NB4 (cell line): ENCODE data around the gene PEPD.

Experiments used
- POLR2A ChIP-seq: IDR thresholded peaks from 2 replicates; pipeline ENCODE4 v1.6.1; 2011; ENCODE audit warnings: mild to moderate bottlenecking; ENCODE audit not compliant: insufficient read length; ENCODE audit errors: extremely low read depth
- TF ChIP-seq, protein P1 (sequence below): IDR thresholded peaks from one replicate; pipeline ENCODE4 v1.5.1; 2012; ENCODE audit warnings: low read depth, low read length
- TF ChIP-seq, protein P2 (sequence below): IDR thresholded peaks from 2 replicates; pipeline ENCODE4 v1.6.1; 2011; ENCODE audit warnings: low read depth, low read length

DNA sequence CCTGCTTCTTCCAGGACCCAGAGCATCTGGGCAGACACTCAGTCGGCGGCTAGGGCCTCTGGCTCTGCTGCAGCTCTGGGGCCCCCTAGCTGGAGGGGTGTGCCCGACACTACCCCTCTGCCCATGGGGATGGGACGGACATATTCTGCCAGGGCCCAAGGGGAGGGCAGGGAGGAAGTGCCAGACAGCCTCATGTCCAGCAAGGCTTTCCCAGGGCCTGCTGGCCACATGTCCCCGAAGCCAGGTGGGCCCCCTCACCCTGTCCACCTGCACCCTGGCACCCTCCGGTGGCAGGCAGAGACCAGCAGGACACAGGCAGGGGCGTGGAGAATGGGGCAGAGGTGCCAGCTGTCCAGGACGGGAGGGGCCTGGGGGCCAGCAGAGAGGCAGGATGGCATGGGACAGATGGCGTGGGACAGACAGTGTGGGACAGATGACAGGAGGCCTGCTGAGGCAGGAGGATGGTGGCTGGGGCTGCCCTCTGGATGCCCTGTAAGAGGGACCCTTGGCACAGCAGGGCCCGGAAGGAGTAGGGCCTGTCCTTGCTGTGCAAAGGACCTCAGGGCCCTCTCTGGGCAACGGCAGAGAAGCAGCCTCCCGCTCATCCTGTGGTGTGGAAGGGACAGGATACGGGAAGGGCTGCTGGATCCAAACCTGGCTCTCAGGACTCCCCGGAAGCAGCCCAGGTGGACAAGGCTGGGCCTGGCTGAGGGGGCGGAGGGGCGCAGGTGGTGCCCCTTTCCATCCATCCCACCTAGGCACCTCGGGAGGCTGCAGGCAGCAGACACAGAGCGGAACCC lies 119.0 kb downstream of the PEPD start:
- TF ChIP-seq, protein P1, sequence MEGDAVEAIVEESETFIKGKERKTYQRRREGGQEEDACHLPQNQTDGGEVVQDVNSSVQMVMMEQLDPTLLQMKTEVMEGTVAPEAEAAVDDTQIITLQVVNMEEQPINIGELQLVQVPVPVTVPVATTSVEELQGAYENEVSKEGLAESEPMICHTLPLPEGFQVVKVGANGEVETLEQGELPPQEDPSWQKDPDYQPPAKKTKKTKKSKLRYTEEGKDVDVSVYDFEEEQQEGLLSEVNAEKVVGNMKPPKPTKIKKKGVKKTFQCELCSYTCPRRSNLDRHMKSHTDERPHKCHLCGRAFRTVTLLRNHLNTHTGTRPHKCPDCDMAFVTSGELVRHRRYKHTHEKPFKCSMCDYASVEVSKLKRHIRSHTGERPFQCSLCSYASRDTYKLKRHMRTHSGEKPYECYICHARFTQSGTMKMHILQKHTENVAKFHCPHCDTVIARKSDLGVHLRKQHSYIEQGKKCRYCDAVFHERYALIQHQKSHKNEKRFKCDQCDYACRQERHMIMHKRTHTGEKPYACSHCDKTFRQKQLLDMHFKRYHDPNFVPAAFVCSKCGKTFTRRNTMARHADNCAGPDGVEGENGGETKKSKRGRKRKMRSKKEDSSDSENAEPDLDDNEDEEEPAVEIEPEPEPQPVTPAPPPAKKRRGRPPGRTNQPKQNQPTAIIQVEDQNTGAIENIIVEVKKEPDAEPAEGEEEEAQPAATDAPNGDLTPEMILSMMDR: no peak
- no peak for TF ChIP-seq POLR2A
- TF ChIP-seq, protein P2, sequence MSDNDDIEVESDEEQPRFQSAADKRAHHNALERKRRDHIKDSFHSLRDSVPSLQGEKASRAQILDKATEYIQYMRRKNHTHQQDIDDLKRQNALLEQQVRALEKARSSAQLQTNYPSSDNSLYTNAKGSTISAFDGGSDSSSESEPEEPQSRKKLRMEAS: no peak
